Lower lobe of right lung (tissue), 2 donors: ENCODE results near the gene LRRIQ4. TPM values are rescaled to one million over a fixed set of nuclear protein-coding genes. Genes with fewer than 3 reads are reported as not detected.

Experiments
- ATAC-seq, 2 donors: fragments of 200-7000 bp; cut with Tn5 transposase; one replicate each; pipeline ENCODE4 v1.9.1; 2020 to 2022; ENCODE audit warnings: mild to moderate bottlenecking in 2 of 2, moderate library complexity in 2 of 2
- DNase-seq: peaks from one replicate; pipeline ENCODE4 v3.0.0-alpha.2; 2020
- H3K27ac ChIP-seq: fragments of 200-600 bp; one replicate; pipeline ENCODE4 v1.8.0; 2022
- H3K27me3 ChIP-seq: fragments of 200-600 bp; one replicate; pipeline ENCODE4 v1.8.0; 2022; ENCODE audit warnings: low read depth
- H3K36me3 ChIP-seq: fragments of 200-600 bp; one replicate; pipeline ENCODE4 v1.8.0; 2022; ENCODE audit warnings: mild to moderate bottlenecking
- H3K4me1 ChIP-seq: fragments of 200-600 bp; one replicate; pipeline ENCODE4 v1.8.0; 2022
- H3K4me3 ChIP-seq: fragments of 200-600 bp; one replicate; pipeline ENCODE4 v1.8.0; 2022; ENCODE audit warnings: mild to moderate bottlenecking
- H3K9me3 ChIP-seq: fragments of 200-600 bp; one replicate; pipeline ENCODE4 v1.8.0; 2022
- CTCF ChIP-seq: fragments of 200-600 bp; IDR thresholded peaks from one replicate; pipeline ENCODE4 v1.8.0; 2022; ENCODE audit warnings: antibody characterized with exemption, mild to moderate bottlenecking
- intact Hi-C: fragments of 100-400 bp; cut with DNase I; formaldehyde crosslinking; loops from one replicate; pipeline ENCODE4 v1.11.0; 2022
- total RNA-seq: library from RNA; stranded (reverse); fragmentation: NEBNext Ultra II Directional; extraction: Animal tissue kit (Norgen Biotek cat#: 25700); gene quantifications from one replicate; pipeline ENCODE4 v1.2.1, GENCODE V29; 2021
- donor health status: DM: no; HTN: yes; CAD: no; lungs with severe emphysema.

The LRRIQ4 gene
- total RNA-seq, 1 donor from 2014 or later: not detected

GRCh38 chr3:169771497-169772304 lies 41.0 kb upstream of the LRRIQ4 start:
- intact Hi-C loops: no loop called here
- Histone ChIP-seq H3K4me1 (peaks cover 25% of the 10 kb centered on the region), H3K36me3 (peaks cover 25% of the 10 kb centered on the region), H3K4me3 (peak overlapping the region; percentile 95), H3K9me3 (no peaks in the 10 kb centered on the region), H3K27me3 (no peaks in the 10 kb centered on the region), H3K27ac (peak overlapping the region; percentile 99)
- DNase-seq: peak; percentile 52
- no peak for TF ChIP-seq CTCF
- peak; percentile 47 to 67 for ATAC-seq

GRCh38 chr3:169772305-169772896 lies 40.3 kb upstream of the LRRIQ4 start:
- peak; percentile 83 to 88 for ATAC-seq
- peak; percentile 79 for DNase-seq
- peak overlapping the region; percentile 95 for H3K4me3 ChIP-seq

GRCh38 chr3:169772897-169773816 lies 39.5 kb upstream of the LRRIQ4 start, which contains the start of gene MYNN:
Gene MYNN, plus strand, starts transcription at chr3:169773396. Its CDS starts 900 bp downstream, at chr3:169774296.
- intact Hi-C loops: no loop called here
- Histone ChIP-seq H3K4me1 (peaks cover 25% of the 10 kb centered on the region), H3K36me3 (peaks cover 39% of the 10 kb centered on the region), H3K9me3 (no peaks in the 10 kb centered on the region), H3K27ac (peak within 1 kb of the TSS; percentile 99), H3K27me3 (no peaks in the 10 kb centered on the region), H3K4me3 (peak within 1 kb of the TSS; percentile 95)
- peak; percentile 21 for TF ChIP-seq CTCF
- peak; percentile 95 to 96 for ATAC-seq
- DNase-seq: peak; percentile 94

More at GRCh38 chr3:169772305-169772896, 40.3 kb upstream of the LRRIQ4 start:
- Histone ChIP-seq H3K4me1 (peaks cover 25% of the 10 kb centered on the region), H3K27me3 (no peaks in the 10 kb centered on the region), H3K9me3 (no peaks in the 10 kb centered on the region), H3K27ac (peak overlapping the region; percentile 99), H3K36me3 (peaks cover 32% of the 10 kb centered on the region)
- intact Hi-C loops: no loop called here
- no peak for TF ChIP-seq CTCF

GRCh38 chr3:169774186-169774585 lies 38.5 kb upstream of the LRRIQ4 start:
- no peak for TF ChIP-seq CTCF
- Histone ChIP-seq H3K27me3 (no peaks in the 10 kb centered on the region), H3K36me3 (peaks cover 49% of the 10 kb centered on the region), H3K9me3 (no peaks in the 10 kb centered on the region), H3K4me3 (peak overlapping the region; percentile 95), H3K27ac (peak overlapping the region; percentile 99), H3K4me1 (peaks cover 25% of the 10 kb centered on the region)
- DNase-seq: no peak
- ATAC-seq: no peak
- intact Hi-C loops: no loop called here

GRCh38 chr3:169777822-169778221 lies 34.8 kb upstream of the LRRIQ4 start:
- ATAC-seq (no peak), DNase-seq (no peak)
- H3K9me3 ChIP-seq: no peaks in the 10 kb centered on the region
- H3K4me1 ChIP-seq: peaks cover 25% of the 10 kb centered on the region
- no peak overlapping the region for H3K27ac ChIP-seq
- intact Hi-C loops: no loop called here
- H3K4me3 ChIP-seq: no peak overlapping the region
- no peak for TF ChIP-seq CTCF
- H3K36me3 ChIP-seq: peaks cover 85% of the 10 kb centered on the region
- no peaks in the 10 kb centered on the region for H3K27me3 ChIP-seq
